HepG2 (cell line): ENCODE measurements around the gene ATP13A3.

Experiments
- ATF7-NPFF ChIP-seq: sonication (generic); formaldehyde crosslinking; IDR thresholded peaks from 2 replicates; pipeline ENCODE4 v1.8.1; 2023; ENCODE audit warnings: mild to moderate bottlenecking, low read depth, missing genetic modification reagents, moderate library complexity
- CTCF ChIP-seq: sonication (generic); formaldehyde crosslinking; IDR thresholded peaks from 2 replicates; pipeline ENCODE4 v1.5.0; 2020; ENCODE audit warnings: mild to moderate bottlenecking, missing genetic modification reagents, moderate library complexity
- ESRRA ChIP-seq: sonication (generic); formaldehyde crosslinking; IDR thresholded peaks from 2 replicates; pipeline ENCODE4 v1.5.1; 2020; ENCODE audit warnings: mild to moderate bottlenecking, low read depth, missing genetic modification reagents
- HDAC2 ChIP-seq: sonication (generic); formaldehyde crosslinking; IDR thresholded peaks from 2 replicates; pipeline ENCODE4 v1.4.0; 2020; ENCODE audit warnings: missing genetic modification reagents
- MXI1 ChIP-seq: IDR thresholded peaks from 3 replicates; pipeline ENCODE4 v1.6.1; 2012; ENCODE audit warnings: low read depth, low read length, inconsistent platforms, borderline replicate concordance
- NPAS2 ChIP-seq: sonication (generic); formaldehyde crosslinking; IDR thresholded peaks from 2 replicates; pipeline ENCODE4 v1.8.0; 2022; ENCODE audit warnings: mild to moderate bottlenecking, missing genetic modification reagents, borderline replicate concordance
- RXRB ChIP-seq: IDR thresholded peaks from 2 replicates; pipeline ENCODE4 v1.6.1; 2016; ENCODE audit warnings: borderline replicate concordance, missing genetic modification reagents, missing compliant biosample characterization
- SMC3 ChIP-seq: IDR thresholded peaks from 2 replicates; pipeline ENCODE4 v1.6.1; 2011; ENCODE audit warnings: low read length, improper control_type of control experiment
- ZNF12 ChIP-seq: sonication (generic); formaldehyde crosslinking; IDR thresholded peaks from 2 replicates; pipeline ENCODE4 v1.5.0; 2020; ENCODE audit warnings: missing genetic modification reagents
- ZNF251 ChIP-seq: sonication (generic); formaldehyde crosslinking; IDR thresholded peaks from 2 replicates; pipeline ENCODE4 v1.9.0; 2021; ENCODE audit warnings: mild to moderate bottlenecking, missing genetic modification reagents
- ZNF282 ChIP-seq: fragments of 450-650 bp; IDR thresholded peaks from 2 replicates; pipeline ENCODE4 v1.6.1; 2018; ENCODE audit not compliant: partially characterized antibody
- ZNF740 ChIP-seq: sonication (generic); formaldehyde crosslinking; IDR thresholded peaks from 2 replicates; pipeline ENCODE4 v1.4.0; 2020; ENCODE audit warnings: missing genetic modification reagents

GRCh38 chr3:194460566-194460965, 26.2 kb downstream of the ATP13A3 start:
- TF ChIP-seq HDAC2 (CRISPR knock-in tag), result no peak
- no peak for TF ChIP-seq RXRB (CRISPR knock-in tag)
- no peak for TF ChIP-seq SMC3
- no peak for TF ChIP-seq ZNF12
- no peak for TF ChIP-seq ZNF282
- no peak for TF ChIP-seq ATF7-NPFF (CRISPR knock-in tag)
- no peak for TF ChIP-seq CTCF (CRISPR knock-in tag)
- no peak for TF ChIP-seq ZNF740 (CRISPR knock-in tag)
- no peak for TF ChIP-seq ZNF251 (CRISPR knock-in tag)
- no peak for TF ChIP-seq MXI1
- no peak for TF ChIP-seq ESRRA (CRISPR knock-in tag)
- no peak for TF ChIP-seq NPAS2 (CRISPR knock-in tag)
